Mesothelial cell of epicardium (in vitro differentiated cells): Measurements from ENCODE around the gene BCAT1. TPM values are rescaled to one million over a fixed set of nuclear protein-coding genes. Genes with fewer than 3 reads are reported as not detected.

Experiments used
- DNase-seq, 2 experiments: peaks; one replicate each; pipeline ENCODE4 v3.0.0; 2021; ENCODE audit warnings: low spot score in 2 of 2; ENCODE audit not compliant: unreplicated experiment in 2 of 2
- H3K27ac Mint-ChIP-seq: 2 replicates; pipeline ENCODE4 v1.8.0; 2021; ENCODE audit warnings: mixed read lengths
- H3K27me3 Mint-ChIP-seq: 2 replicates; pipeline ENCODE4 v1.8.0; 2021; ENCODE audit warnings: low read depth, mixed read lengths
- H3K36me3 Mint-ChIP-seq: 2 replicates; pipeline ENCODE4 v1.8.0; 2021; ENCODE audit warnings: mixed read lengths
- H3K4me1 Mint-ChIP-seq: 2 replicates; pipeline ENCODE4 v1.8.0; 2021; ENCODE audit warnings: mixed read lengths
- H3K4me3 Mint-ChIP-seq: 2 replicates; pipeline ENCODE4 v1.8.0; 2021; ENCODE audit warnings: mild to moderate bottlenecking, moderate library complexity, mixed read lengths
- H3K9me3 Mint-ChIP-seq: 2 replicates; pipeline ENCODE4 v1.8.0; 2021; ENCODE audit warnings: mixed read lengths
- CTCF ChIP-seq: fragments of 200-600 bp; sonication (generic); IDR thresholded peaks from one replicate; pipeline ENCODE4 v1.5.0; 2021; ENCODE audit warnings: antibody characterized with exemption; ENCODE audit not compliant: unreplicated experiment
- total RNA-seq: library from RNA; stranded (reverse); gene quantifications from 3 replicates; pipeline ENCODE4 v1.2.1, GENCODE V29; 2021

BCAT1 gene
- total RNA-seq, 1 donor from 2014 or later: 121 TPM

GRCh38 chr12:24769682-24770081 lies 179.2 kb downstream of the BCAT1 start:
- Mint-ChIP-seq H3K36me3 (no peaks in the 10 kb centered on the region), H3K27ac (no peak overlapping the region), H3K4me3 (no peak overlapping the region), H3K27me3 (no peaks in the 10 kb centered on the region), H3K4me1 (peaks cover 4% of the 10 kb centered on the region), H3K9me3 (peaks cover 14% of the 10 kb centered on the region)
- no peak for DNase-seq
- TF ChIP-seq CTCF: no peak

- peaks cover 4% of the 10 kb centered on the region for H3K4me1 Mint-ChIP-seq
- no peaks in the 10 kb centered on the region for H3K36me3 Mint-ChIP-seq
- peaks cover 14% of the 10 kb centered on the region for H3K9me3 Mint-ChIP-seq
- H3K4me3 Mint-ChIP-seq: no peak overlapping the region
- DNase-seq: no peak
- TF ChIP-seq CTCF: no peak
- H3K27ac Mint-ChIP-seq: no peak overlapping the region
- H3K27me3 Mint-ChIP-seq: no peaks in the 10 kb centered on the region
These were observed 180.5 kb downstream of the BCAT1 start for GRCh38 chr12:24768415-24768814.

- Mint-ChIP-seq H3K27ac (no peak overlapping the region), H3K4me1 (peaks cover 4% of the 10 kb centered on the region), H3K36me3 (no peaks in the 10 kb centered on the region), H3K9me3 (peaks cover 14% of the 10 kb centered on the region), H3K27me3 (no peaks in the 10 kb centered on the region), H3K4me3 (no peak overlapping the region)
- DNase-seq: no peak
- TF ChIP-seq CTCF: no peak
These were observed 181.9 kb downstream of the BCAT1 start for GRCh38 chr12:24767016-24767415.

- DNase-seq: no peak
- peaks cover 8% of the 10 kb centered on the region for H3K4me1 Mint-ChIP-seq
- TF ChIP-seq CTCF: no peak
These were observed 184.2 kb downstream of the BCAT1 start for GRCh38 chr12:24764712-24765111.

GRCh38 chr12:24760606-24761378 lies 188.1 kb downstream of the BCAT1 start:
- Mint-ChIP-seq H3K27ac (no peak overlapping the region), H3K4me3 (no peak overlapping the region), H3K4me1 (peaks cover 8% of the 10 kb centered on the region), H3K27me3 (no peaks in the 10 kb centered on the region), H3K9me3 (peaks cover 4% of the 10 kb centered on the region), H3K36me3 (no peaks in the 10 kb centered on the region)
- no peak for DNase-seq
- TF ChIP-seq CTCF: no peak

More at GRCh38 chr12:24764712-24765111, 184.2 kb downstream of the BCAT1 start:
- Mint-ChIP-seq H3K27ac (no peak overlapping the region), H3K4me3 (no peak overlapping the region), H3K27me3 (no peaks in the 10 kb centered on the region), H3K36me3 (no peaks in the 10 kb centered on the region), H3K9me3 (peaks cover 14% of the 10 kb centered on the region)
